Stomach (tissue), 9 donors: ENCODE data around the gene PPP1R14B. TPM values are rescaled to one million over a fixed set of nuclear protein-coding genes. Genes with fewer than 3 reads are reported as not detected.

Source experiments
- DNase-seq, 2 donors: peaks; one replicate each; pipeline versions ENCODE4 v3.0.0 to v3.0.0-alpha.2; 2013 to 2019
- H3K27ac ChIP-seq, 5 donors: fragments of 200-600 bp in 4 of 5; sonication (generic) in 4 of 5; one replicate each; pipeline ENCODE4 v1.5.1; 2013 to 2019; ENCODE audit warnings: mild to moderate bottlenecking in 1 of 5, moderate library complexity in 1 of 5
- H3K27me3 ChIP-seq, 3 donors: fragments of 200-600 bp; sonication (generic); one replicate each; pipeline ENCODE4 v1.5.1; 2017 to 2019; ENCODE audit warnings: mixed run types in 1 of 3
- H3K36me3 ChIP-seq, 4 donors: fragments of 200-600 bp; sonication (generic); 1 replicate in 3 of 4; 2 replicates in 1 of 4; pipeline ENCODE4 v1.5.1; 2016 to 2019
- H3K4me1 ChIP-seq, 4 donors: fragments of 200-600 bp; sonication (generic); one replicate each; pipeline ENCODE4 v1.5.1; 2016 to 2019
- H3K4me3 ChIP-seq, 4 donors: fragments of 200-600 bp; sonication (generic) in 3 of 4; one replicate each; pipeline ENCODE4 v1.5.1; 2016 to 2019; ENCODE audit warnings: mild to moderate bottlenecking in 1 of 4
- H3K9me3 ChIP-seq, 4 donors: fragments of 200-600 bp; sonication (generic); one replicate each; pipeline ENCODE4 v1.5.1; 2016 to 2019
- CTCF ChIP-seq, 7 experiments: fragments of 450-650 bp in 4 of 7; fragments of 200-600 bp in 3 of 7; sonication (generic) in 3 of 7; IDR thresholded peaks; one replicate each; pipeline ENCODE4 v1.5.1; 2016 to 2019; ENCODE audit warnings: antibody characterized with exemption in 7 of 7, control low read depth in 2 of 7, mild to moderate bottlenecking in 1 of 7
- EP300 ChIP-seq: sonication (generic); formaldehyde crosslinking; IDR thresholded peaks from one replicate; pipeline ENCODE4 v1.6.1; 2017; ENCODE audit warnings: antibody characterized with exemption
- POLR2A ChIP-seq, 4 donors: fragments of 450-650 bp; IDR thresholded peaks; one replicate each; pipeline ENCODE4 v1.6.1; 2016; ENCODE audit warnings: antibody characterized with exemption in 4 of 4, control low read depth in 2 of 4, mild to moderate bottlenecking in 1 of 4, moderate library complexity in 1 of 4
- POLR2AphosphoS5 ChIP-seq, 3 donors: sonication (generic); formaldehyde crosslinking; IDR thresholded peaks; one replicate each; pipeline ENCODE4 v1.6.1; 2016; ENCODE audit warnings: antibody characterized with exemption in 3 of 3
- WGBS, 5 donors: extraction: QIAGEN DNeasy Blood & Tissue Kit in 3 of 5; methylation state at CpG; one replicate each; pipeline versions ENCODE4 v1.1.5 to v1.1.7; 2013 to 2018; 5-methylcytosine and 5-hydroxymethylcytosine counted together
- intact Hi-C: fragments of 100-400 bp; cut with DNase I; formaldehyde crosslinking; loops from one replicate; pipeline ENCODE4 v1.15.1; 2023; ENCODE audit warnings: low total_unique reads
- polyA plus RNA-seq, 3 donors: library from polyadenylated mRNA; stranded (reverse); fragments of 200-250 nt; gene quantifications; one replicate each; pipeline ENCODE4 v1.2.3, GENCODE V29; 2013
- total RNA-seq, 5 donors: library from RNA; depleted of rRNA; stranded (reverse); fragments of >200 nt; gene quantifications; one replicate each; pipeline versions ENCODE4 v1.1.0 to v1.2.3, GENCODE V29; 2014 to 2016
- donor health status: healthy with polysubstance abuse.
- donor health status: Bipolar disorder and iron deficiency.
- donor health status: healthy.

Gene PPP1R14B
- total and polyA plus RNA-seq, 8 donors, result 39.3 to 234 (median 77.6) TPM

- H3K9me3 ChIP-seq, result no peaks in the 10 kb centered on the region
Measured at GRCh38 chr11:64258946-64259532, 12.3 kb upstream of the PPP1R14B start.

DNA sequence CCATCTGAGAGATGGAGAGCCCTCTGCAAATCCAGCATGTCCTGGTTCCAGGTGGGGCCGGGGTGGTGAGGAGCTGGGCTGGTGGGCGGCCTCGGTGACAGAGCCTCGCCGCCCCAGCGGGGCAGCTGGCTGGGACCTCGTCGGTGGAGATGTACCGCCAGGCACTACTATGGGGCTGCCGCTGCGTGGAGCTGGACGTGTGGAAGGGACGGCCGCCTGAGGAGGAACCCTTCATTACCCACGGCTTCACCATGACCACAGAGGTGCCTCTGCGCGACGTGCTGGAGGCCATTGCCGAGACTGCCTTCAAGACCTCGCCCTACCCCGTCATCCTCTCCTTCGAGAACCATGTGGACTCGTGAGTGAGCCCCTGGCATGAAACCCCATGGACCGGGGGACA, 11.6 kb upstream of the PPP1R14B start:
- intact Hi-C loops, result no loop called here
- 88 to 93% (median 91%) methylated on average over 10 to 24 of the region's 24 CpGs for WGBS, 5 donors
- H3K4me1 ChIP-seq, result peaks cover 0 to 11% (median 4%) of the 10 kb centered on the region in 4 donors
- TF ChIP-seq POLR2A (IDR thresholded peaks at IDR 0.05) (no peak), POLR2AphosphoS5 (IDR thresholded peaks at IDR 0.05) (no peak), EP300 (no peak), CTCF (IDR thresholded peaks at IDR 0.05) (no peak)
- no peak overlapping the region for H3K4me3 ChIP-seq
- H3K9me3 ChIP-seq, result no peaks in the 10 kb centered on the region
- H3K36me3 ChIP-seq, result peaks cover 67 to 89% (median 89%) of the 10 kb centered on the region in 4 donors
- no peak for DNase-seq
- no peaks in the 10 kb centered on the region for H3K27me3 ChIP-seq
- no peak overlapping the region for H3K27ac ChIP-seq

More at GRCh38 chr11:64258946-64259532, 12.3 kb upstream of the PPP1R14B start:
- TF ChIP-seq POLR2A (IDR thresholded peaks at IDR 0.05) (no peak), POLR2AphosphoS5 (IDR thresholded peaks at IDR 0.05) (no peak), CTCF (IDR thresholded peaks at IDR 0.05) (no peak), EP300 (no peak)
- no peaks in the 10 kb centered on the region for H3K27me3 ChIP-seq
- no peak for DNase-seq
- intact Hi-C loops, result no loop called here
- 92 to 96% (median 93%) methylated on average over 20 to 32 of the region's 32 CpGs for WGBS, 5 donors
- no peak overlapping the region for H3K27ac ChIP-seq
- H3K36me3 ChIP-seq, result peaks cover 71 to 96% (median 95%) of the 10 kb centered on the region in 4 donors
- H3K4me3 ChIP-seq, result no peak overlapping the region
- H3K4me1 ChIP-seq, result peaks cover 0 to 4% (median 0%) of the 10 kb centered on the region in 4 donors

DNA sequence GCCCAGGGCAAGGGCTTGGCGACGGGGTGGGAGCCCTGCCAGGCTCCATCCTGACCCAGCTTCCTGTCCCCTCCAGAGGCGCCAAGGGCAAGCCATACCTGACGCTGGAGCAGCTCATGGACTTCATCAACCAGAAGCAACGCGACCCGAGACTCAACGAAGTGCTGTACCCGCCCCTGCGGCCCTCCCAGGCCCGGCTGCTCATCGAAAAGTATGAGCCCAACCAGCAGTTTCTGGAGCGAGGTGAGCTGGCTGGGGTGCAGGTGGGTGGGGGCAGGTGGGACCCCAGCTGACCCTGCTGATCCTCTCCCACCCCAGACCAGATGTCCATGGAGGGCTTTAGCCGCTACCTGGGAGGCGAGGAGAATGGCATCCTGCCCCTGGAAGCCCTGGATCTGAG, 9.6 kb upstream of the PPP1R14B start:
- DNase-seq, result no peak
- TF ChIP-seq EP300 (no peak), POLR2AphosphoS5 (IDR thresholded peaks at IDR 0.05) (no peak), POLR2A (IDR thresholded peaks at IDR 0.05) (no peak), CTCF (IDR thresholded peaks at IDR 0.05) (no peak)
- WGBS, 5 donors, result 87 to 91% (median 91%) methylated on average over 15 of the region's 15 CpGs
- Histone ChIP-seq H3K27ac (no peak overlapping the region), H3K4me1 (peaks cover 15 to 29% (median 23%) of the 10 kb centered on the region in 4 donors), H3K27me3 (no peaks in the 10 kb centered on the region), H3K4me3 (no peak overlapping the region), H3K9me3 (no peaks in the 10 kb centered on the region), H3K36me3 (peaks cover 46 to 69% (median 68%) of the 10 kb centered on the region in 4 donors)
- intact Hi-C loops, result no loop called here

DNA sequence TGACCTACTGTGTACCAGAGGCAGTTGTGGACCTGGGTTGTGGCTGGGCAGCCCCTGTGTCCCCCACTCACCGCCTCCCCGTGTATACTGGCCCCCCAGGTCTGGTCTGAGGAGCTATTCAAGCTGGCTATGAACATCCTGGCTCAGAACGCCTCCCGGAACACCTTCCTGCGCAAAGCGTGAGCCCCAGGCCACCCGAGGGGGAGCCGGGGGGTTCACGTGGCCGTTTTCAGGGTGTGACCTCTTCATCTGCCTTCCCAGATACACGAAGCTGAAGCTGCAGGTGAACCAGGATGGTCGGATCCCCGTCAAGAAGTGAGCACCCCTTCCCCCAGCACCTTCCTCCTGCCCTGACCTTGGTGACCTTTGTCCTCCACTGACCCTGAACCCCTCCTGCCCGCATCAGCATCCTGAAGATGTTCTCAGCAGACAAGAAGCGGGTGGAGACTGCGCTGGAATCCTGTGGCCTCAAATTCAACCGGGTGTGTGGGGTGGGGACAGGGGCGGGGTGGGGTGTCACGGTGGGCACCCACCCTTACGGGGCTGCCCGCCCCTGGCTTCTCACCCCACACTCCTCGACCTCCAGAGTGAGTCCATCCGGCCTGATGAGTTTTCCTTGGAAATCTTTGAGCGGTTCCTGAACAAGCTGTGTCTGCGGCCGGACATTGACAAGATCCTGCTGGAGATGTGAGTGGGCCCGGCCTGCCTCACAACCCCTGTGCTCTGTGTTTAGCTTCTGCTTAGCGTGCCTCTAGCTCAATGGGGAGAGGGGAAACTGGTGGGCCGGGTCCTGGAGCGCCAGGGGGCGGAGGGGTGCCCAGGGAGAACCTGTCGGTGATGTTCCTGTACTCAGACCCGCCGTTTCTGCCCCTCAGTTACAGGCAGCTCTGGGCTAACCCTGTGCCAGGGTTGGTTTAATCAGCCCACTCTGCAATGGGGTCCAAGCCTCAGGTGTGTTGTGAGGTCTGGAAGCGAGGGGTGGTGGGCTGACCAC, 8.7 kb upstream of the PPP1R14B start:
- H3K27me3 ChIP-seq, result no peaks in the 10 kb centered on the region
- WGBS, 5 donors, result 86 to 91% (median 89%) methylated on average over 28 to 35 of the region's 35 CpGs
- H3K4me1 ChIP-seq, result peaks cover 22 to 37% (median 31%) of the 10 kb centered on the region in 4 donors
- H3K4me3 ChIP-seq, result no peak overlapping the region
- TF ChIP-seq CTCF (IDR thresholded peaks at IDR 0.05), result no peak
- TF ChIP-seq EP300, result no peak
- no peak for TF ChIP-seq POLR2AphosphoS5 (IDR thresholded peaks at IDR 0.05)
- TF ChIP-seq POLR2A (IDR thresholded peaks at IDR 0.05), result no peak
- H3K36me3 ChIP-seq, result peaks cover 44 to 64% (median 62%) of the 10 kb centered on the region in 4 donors
- no peaks in the 10 kb centered on the region for H3K9me3 ChIP-seq
- DNase-seq, result no peak
- H3K27ac ChIP-seq, result no peak overlapping the region
- intact Hi-C loops, result no loop called here
